NCI-H526 (cell line): ENCODE measurements around the gene ZNF326.
A peak's percentile ranks its signal among the peaks of the same experiment; 100 is the strongest.
"Not testable (repeated sequence)": the region's sequence is repeated elsewhere in the genome, so short reads cannot be mapped to it uniquely, and the experiment has no call there.

Experiments used
- DNase-seq, 2 experiments: peaks; one replicate each; lab custom pipeline; 2025; lab: John Stamatoyannopoulos, UW

Gene ZNF326

DNA sequence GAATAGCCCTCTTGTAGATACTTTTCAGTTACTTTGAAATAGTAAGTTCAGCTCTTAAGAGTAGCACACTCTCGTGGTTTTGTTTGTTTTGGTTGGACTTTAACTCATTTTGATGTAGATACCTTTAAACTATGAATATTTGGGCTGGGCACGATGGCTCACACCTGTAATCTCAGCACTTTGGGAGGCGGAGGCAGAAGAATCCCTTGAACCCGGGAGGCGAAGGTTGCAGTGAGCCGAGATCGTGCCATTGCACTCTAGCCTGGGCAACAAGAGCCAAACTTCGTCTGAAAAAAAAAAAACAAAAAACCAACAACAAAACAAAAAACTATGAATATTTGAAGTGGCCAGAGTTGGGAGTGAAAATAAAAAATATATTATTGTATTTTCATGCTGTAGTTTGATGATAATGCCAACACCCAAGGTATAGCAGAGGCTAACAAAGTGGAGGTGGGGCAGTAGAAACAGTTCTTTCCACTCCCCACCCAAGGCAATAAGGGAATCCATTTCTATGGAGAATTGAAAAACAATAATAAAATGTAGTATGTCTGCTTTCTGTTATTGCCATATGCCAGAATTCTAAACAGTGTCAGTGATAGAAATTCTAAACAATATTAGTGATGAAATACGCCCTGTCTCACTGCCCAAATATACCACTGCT is 1.7 kb downstream of the ZNF326 start:
- DNase-seq: no peak

DNA sequence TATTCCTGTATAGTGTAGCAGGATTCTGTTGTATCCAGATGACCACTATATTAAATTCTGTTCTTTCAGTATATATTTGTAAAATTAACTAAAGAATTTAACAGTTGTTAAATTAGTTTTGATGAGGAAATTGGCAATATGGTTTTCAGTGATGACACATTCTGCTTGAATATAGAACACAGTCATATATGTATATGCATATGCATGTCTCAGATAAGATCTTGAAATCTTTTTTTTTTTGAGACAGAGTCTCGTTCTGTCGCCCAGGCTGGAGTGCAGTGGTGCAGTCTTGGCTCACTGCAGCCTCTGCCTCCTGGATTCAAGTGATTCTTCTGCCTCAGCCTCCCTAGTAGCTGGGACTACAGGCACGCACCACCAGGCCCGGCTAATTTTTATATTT is 2.2 kb downstream of the ZNF326 start:
- not testable (repeated sequence) for DNase-seq

DNA sequence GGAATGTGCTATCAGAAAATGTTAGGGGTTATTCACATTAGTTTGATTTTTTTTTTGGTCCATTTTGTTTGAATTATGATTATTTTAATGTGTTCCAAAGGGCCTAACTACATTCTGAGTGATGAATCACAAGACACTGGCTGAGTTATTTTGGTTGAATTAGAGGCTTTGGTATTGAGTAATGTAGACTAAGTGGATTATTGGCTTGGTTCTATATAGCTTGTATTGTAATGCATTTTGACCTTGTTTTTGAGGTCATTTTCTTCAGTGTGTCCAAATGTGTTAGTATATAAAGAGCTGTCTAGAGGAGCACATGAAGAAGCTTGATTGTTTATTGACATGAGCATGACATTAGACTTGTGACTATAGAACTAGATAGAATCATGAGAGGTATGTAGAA is 3.4 kb downstream of the ZNF326 start:
- DNase-seq: no peak

DNA sequence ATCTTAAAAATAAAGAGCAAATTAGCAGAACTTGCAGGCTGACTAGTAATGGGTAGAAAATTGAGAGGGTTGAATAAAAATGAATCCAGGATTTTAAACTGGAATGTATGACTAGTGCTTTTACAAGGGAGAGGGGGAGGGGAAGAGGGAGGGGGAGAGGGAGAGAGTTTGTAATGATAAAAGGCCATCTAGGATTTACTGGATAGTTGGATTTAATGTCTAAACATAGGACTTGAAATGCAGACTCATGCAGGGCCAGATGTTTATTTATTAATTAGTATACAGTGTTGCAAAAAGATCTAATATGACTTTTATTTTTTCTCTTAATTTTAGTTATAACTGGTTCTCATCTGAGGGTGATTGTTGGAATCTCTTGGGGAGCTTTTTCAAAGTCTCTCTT is 4.3 kb downstream of the ZNF326 start:
- no peak for DNase-seq

DNA sequence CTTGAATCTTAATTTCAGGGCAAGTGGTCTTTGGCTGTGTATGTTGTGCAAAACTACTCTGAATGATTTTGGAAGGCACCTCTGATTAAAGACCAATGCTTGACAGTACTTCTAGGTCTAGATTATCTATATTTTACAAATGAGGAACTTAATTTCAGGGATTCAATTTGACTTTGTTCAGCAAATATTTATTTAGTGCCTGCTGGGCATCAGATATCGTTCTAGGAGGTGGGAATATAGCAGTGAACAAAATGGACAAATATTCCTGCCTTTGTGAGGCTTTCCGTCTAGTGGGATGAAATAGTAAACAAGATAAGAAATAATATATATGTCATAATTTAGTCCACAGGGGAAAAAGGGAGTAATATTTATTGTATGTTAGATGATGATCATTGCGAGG is 4.7 kb downstream of the ZNF326 start:
- no peak for DNase-seq

DNA sequence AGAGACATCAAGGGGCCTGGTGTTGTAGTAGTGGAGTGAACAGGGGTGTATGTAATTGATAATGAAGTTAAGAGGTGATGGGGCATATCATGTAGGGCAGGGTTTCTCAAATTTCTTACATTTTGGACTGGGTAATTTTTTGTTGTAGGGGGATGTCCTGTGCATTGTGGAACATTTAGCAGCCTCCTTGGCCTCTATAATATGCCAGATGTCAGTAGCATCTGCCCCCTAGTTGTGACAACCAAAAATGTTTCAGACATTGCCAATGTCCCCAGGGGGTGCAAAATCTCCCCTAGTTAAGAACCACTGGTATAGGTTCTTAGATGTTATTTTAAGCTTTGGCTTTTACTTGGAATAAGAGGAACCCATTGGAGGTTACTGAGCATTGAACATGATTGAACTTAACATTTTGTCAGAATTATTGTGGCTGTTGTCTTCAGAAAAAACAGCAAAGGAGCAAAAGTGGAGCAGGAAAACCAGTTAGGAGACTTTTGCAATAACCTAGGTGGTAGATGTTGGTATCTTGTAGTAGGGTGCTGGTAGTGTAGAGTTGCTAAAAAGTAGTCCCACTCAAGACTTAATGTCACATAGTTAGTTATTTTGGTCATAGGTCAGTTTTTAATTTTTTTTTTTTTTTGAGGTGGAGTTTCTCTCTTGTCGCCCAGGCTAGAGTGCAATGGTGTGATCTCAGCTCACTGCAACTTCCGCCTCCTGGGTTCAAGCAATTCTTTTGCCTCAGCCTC is 6.2 kb downstream of the ZNF326 start:
- no peak for DNase-seq

DNA sequence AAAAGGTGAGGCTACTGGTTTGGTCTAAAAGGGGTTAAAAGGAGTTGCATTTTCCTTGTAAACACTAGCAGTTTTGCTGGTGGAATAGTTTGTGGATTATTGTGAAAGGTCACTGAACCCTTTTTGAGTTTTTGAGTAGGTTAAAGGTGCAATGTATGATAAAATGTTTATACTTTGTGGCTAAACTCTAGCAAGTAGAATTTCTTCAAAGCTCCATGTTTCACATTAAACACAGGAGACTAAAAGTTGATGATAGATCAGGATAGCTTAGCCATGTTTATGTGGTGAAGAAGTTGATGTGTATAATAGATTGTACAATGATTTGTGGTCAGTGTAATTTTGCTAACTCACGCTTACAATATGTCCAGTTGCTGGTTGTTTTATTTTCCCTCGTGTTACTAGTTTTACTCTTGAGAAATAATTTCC is 13.1 kb downstream of the ZNF326 start:
- DNase-seq: no peak

DNA sequence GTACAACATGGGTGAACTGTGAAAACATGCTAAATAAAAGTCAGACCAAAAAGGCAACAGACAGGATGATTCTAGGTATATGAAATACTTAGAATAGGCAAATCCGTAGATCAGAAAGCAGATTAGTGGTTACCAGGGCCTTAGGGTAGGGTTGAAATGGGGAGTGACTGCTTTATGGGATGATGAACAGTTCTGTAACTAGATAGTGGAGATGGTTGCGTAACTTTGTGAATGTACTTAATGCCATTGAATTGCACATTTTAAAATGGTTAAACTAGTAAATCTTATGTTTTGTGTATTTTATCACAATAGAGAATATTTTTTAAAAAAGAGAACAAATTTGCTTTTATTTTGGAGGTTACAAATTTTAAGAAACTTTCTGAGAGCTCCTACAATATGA is 17.4 kb downstream of the ZNF326 start:
- no peak for DNase-seq

DNA sequence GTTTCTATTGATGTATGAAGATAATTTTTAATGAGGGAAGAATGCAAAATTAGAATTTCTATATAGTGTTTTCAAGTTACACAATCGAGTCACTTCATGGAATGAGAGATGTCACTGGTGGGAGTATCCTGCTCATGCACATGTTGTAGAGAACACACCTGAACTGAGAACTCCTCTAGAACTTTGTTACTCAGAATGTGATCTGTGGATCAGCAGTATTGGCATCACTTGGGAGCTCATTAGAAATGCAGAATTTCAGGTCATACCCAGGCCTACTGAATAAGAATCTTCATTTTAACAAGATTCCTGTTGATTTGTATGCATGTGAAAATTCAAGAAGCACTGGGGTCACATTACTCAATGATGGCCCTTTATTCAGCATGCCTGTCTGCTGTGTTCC is 28.8 kb downstream of the ZNF326 start:
- no peak for DNase-seq

DNA sequence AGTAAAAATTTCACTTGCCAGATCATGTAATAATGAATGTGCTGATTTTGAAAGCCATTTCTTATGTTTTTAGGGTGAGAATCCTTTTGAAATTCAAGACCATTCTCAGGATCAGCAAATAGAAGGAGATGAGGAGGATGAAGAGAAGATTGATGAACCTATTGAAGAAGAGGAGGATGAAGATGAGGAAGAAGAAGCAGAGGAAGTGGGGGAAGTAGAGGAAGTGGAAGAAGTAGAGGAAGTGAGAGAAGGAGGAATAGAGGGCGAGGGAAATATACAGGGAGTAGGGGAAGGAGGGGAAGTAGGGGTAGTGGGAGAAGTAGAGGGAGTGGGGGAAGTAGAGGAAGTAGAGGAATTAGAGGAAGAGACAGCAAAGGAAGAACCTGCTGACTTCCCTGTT is 32.4 kb downstream of the ZNF326 start:
- no peak for DNase-seq

DNA sequence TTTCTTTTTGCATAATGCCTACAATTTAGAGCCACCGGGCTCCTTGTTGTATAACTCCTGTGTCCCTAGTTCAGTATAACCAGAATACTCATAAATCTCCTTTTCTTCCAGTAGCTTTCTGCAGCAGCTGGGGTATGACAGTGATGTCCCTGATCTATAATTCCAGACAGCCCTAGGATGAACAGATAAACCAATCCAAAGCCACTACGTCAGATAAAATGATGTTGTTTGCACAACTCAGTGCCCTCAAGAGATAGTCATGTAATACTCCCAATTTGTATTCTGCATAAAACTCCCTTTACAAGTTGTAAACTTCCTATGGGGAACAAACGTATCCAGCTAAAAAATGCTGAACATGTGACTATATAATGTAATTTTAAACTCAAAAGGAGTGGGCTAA is 44.7 kb downstream of the ZNF326 start:
- DNase-seq: no peak

DNA sequence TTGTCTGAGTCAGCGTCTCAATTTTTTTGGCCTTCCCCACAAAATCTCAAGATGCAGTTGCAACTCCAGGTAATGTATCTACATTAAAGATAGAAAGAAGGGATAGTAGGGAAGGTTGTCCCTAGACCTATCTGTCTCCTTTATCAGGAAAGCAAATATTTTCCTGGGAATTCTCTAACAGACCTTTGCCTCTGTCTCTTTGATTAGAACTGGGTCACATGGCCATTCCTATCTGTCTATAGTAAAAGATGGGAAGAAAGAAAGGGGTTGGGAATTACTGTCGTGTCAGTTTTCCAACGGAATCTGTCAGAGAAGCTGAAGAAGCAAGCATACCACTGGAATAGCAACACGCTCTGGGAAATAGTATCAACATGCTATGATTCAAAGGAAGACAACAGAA is 48.7 kb downstream of the ZNF326 start:
- no peak for DNase-seq

DNA sequence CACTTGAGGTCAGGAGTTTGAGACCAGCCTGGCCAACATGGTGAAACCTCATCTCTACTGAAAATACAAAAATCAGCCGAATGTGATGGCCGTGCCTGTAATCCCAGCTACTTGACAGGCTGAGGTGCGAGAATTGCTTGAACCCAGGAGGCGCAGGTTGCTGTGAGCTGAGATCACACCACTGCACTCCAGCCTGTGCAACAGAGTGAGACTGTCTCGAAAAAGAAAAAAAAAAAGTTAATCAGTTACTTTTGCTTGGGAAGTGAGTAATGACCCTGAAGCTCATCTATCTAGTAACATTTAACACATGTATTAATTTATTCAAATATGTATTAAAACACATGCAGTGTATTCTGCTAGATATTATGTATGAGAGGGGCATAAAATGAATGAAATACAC is 49.4 kb downstream of the ZNF326 start:
- DNase-seq: no peak

DNA sequence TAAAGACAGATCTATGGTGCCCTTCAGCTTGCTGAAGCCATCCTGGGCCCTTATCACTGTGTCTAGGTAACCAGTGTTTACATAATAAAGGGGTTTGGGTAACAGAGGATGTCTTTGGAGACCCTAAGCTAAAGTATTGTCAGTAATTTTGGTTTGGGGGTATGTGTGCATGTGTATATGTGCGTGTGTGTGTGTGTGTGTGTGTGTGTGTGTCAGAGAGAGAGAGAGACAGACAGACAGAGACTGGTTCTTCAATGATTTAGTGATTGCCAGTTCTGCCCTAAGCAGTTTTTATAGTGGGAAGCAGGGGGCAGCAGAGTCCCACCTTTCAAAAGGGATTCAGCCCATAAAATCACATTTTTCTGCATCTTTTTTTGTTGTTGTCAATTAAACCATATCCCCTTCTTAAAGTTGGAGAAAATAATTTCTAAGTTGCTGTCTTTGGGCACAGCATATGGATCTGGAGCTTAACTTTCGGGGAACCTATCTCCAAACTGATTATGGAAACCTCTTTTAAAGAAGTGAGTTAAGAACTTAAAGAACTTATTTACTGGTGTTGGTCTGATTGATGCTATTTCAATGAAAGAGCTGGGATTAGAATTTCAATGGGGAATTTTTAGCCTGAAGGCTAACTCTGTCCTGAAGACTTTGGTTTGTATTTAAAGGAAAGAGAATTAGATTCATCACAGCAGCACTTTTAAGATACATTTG is 51.1 kb downstream of the ZNF326 start:
- peak in 1 of 2 experiments; percentile 37 for DNase-seq

DNA sequence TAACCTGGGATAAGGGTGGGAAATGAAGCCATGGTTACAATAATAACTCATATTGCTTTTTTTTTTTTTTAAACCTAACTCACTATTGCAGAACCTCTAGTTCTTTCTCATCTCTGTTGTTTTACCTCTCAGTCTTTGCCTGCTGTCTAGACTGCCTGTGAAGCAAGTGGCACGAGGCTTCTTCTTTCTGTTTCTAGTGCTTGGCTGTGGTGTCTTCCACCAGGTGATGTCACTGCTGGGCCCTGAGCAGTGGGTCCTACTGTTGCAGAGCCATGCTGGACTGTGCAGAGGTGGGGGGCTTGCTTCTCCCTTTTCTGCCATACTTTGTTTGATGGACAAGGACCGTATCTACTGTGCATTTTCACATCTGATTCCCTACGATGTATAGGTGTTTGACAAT is 51.7 kb downstream of the ZNF326 start:
- no peak for DNase-seq

DNA sequence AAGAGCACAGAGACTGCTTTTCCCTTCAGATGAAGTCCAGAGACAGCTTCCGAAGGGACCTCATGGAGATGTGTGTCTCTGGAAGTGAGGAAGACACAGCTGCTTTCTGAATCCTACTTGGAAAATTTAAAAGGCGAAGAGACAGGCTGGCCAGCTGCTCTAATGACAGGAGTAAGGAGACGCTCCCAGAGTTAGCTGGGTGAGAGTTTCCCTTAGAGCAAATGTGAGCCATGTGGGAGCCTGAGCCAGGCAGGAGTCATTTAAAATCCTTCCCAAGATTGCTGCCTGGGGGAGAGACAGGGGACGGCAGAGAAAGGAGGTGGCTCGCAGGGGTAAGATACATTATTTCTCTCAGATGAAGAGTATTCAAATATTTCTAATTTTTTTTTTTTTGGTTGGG is 53.1 kb downstream of the ZNF326 start:
- no peak for DNase-seq

DNA sequence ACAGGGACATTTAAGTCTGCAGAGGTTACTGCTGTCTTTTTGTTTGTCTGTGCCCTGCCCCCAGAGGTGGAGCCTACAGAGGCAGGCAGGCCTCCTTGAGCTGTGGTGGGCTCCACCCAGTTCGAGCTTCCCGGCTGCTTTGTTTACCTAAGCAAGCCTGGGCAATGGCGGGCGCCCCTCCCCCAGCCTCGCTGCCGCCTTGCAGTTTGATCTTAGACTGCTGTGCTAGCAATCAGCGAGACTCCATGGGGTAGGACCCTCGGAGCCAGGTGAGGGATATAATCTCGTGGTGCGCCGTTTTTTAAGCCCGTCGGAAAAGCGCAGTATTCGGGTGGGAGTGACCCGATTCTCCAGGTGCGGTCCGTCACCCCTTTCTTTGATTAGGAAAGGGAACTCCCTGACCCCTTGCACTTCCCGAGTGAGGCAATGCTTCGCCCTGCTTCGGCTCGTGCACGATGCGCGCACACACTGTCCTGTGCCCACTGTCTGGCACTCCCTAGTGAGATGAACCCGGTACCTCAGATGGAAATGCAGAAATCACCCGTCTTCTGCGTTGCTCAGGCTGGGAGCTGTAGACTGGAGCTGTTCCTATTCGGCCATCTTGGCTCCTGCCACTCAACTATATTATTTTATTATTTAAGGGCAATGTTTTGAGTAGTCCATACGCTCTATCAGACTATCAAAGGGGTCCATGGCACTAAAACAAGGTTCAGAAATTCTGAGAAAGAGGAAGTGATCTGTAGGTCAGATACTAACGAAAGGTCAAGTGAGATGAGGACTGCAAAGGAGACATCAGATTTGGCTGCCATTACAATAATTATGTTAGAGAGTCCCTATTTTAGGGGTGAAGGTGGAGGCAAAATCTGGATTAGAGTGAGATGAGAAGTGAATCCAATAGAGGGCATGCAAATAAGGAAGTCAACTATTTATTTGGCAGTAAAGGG is 68.1 kb downstream of the ZNF326 start:
- DNase-seq: not testable (repeated sequence)

DNA sequence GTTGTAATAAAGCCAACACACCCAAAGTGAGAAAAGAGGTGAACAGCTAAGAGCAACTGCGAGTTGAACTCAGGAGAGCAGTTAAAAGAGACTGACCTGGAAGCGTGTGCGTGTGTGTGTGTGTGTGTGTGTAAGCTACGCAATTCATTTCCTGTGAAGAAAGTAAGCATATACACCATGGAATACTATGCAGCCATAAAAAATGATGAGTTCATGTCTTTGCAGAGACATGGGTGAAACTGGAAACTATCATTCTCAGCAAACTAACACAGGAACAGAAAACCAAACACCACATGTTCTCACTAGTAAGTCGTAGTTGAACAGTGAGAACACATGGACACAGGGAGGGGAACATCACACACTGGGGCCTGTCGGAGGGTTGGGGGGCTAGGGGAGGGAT is 69.2 kb downstream of the ZNF326 start:
- not testable (repeated sequence) for DNase-seq

DNA sequence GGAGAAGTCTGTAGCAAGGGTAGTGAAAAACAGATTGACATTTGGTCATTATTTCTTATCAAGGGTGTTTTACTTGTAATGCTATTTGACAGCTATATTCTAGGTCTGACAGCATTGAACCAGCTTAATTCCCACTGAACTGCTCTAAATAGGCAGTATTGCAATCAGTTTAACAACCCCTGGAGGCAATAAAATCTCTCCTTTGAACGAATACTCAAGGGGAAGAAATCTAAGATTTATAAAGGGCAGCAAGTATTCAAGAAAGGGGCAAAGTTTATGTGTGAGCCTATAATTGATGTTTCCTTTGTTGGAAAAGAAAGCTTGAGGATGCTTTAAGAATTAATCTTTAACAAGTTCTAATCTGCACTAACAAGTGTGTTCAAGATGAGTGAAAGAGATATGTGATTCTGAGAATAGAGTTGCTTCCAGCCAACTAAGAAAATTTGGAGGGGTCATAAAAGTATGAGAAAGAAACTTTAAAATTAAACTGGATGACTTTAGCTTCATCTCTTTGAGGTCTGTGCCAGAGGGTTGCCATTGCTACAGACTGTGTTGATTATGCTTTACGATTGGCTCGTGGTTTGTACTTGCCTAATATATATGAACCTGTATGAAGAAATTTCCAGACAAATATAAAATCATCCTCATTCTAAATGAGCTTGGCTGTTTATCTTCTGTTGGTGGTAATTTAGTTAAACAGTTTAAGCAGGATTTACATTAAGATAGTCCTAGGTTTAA is 72.5 kb downstream of the ZNF326 start:
- DNase-seq: no peak

DNA sequence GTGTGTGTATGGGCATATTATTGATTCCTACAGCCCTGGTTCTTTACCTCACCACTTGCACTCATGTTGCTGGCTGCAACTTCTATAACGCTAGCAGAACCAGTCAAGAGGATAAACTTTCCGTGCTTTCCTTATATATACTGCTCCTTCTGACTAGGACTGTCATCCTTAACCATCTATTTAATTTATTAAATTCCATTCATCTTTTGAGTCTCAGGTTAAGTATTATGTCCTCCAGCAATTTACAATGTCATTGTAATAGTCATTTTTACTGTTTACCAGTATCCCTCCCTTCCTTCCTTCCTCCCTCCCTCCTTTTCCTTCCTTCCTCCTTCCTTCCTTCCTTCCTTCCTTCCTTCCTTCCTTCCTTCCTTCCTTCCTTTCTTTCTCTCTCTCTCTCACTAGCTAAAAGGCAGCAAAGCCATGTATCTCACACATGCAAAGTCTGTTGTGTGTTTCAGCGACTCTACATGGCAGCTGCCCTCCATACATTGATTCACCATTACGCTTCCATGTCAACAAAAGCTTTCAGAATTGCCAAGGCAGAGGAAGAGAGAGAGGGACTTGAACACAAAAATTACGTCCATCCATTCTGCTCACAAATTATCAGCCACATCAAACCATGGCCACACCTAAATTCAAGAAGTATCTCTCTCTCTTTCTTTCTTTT is 73.8 kb downstream of the ZNF326 start:
- no peak for DNase-seq

DNA sequence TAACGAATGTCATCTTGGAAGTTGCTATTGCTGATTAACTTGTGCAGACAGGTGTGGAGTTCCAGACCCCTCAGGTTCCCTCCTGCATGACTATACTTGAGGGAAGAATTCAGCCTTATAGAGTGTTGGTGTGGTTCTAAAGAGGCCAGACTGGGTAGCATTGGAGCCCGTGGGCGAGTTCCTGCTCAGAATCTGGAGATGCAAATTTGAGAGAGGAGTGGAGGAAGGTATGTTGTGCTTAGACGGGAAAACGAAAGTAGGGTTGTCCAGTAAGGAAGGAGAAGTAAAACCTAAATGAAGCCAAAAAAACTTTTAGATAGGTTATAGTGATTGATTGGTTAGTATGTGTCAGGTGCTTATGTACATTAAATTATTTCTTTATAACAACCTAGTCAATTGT is 79.2 kb downstream of the ZNF326 start:
- DNase-seq: peak in 1 of 2 experiments; percentile 54
